Neural cell (in vitro differentiated cells): ENCODE measurements around the gene RGS5. TPM values are rescaled to one million over a fixed set of nuclear protein-coding genes. Genes with fewer than 3 reads are reported as not detected.

Experiments used
- H2AFZ ChIP-seq: fragments of 200-600, 300-800 bp; sonication (generic), shearing (Covaris generic); 2 replicates; pipeline ENCODE4 v1.6.0; 2014; ENCODE audit warnings: low read depth, mild to moderate bottlenecking, antibody characterized with exemption, low read length, moderate library complexity
- H3F3A ChIP-seq: fragments of 200-600 bp; shearing (Covaris generic); 2 replicates; pipeline ENCODE4 v1.6.1; 2016; ENCODE audit warnings: mild to moderate bottlenecking, moderate library complexity, mixed read lengths, antibody characterized with exemption, low read length; ENCODE audit not compliant: insufficient read depth, poor library complexity, severe bottlenecking
- H3K27ac ChIP-seq: fragments of 200-600, 300-800 bp; sonication (generic), shearing (Covaris generic); 2 replicates; pipeline ENCODE4 v1.5.1; 2014; ENCODE audit warnings: mild to moderate bottlenecking, low read length, moderate library complexity
- H3K27me3 ChIP-seq: fragments of 300-800, 200-600 bp; sonication (generic), shearing (Covaris generic); 2 replicates; pipeline ENCODE4 v1.6.0; 2014; ENCODE audit warnings: mild to moderate bottlenecking, low read depth, low read length, moderate library complexity; ENCODE audit not compliant: insufficient read depth
- H3K36me3 ChIP-seq: fragments of 300-800, 200-600 bp; sonication (generic), shearing (Covaris generic); 2 replicates; pipeline ENCODE4 v1.5.1; 2014; ENCODE audit warnings: mild to moderate bottlenecking, antibody characterized with exemption, low read length, moderate library complexity; ENCODE audit not compliant: insufficient read depth
- H3K4me2 ChIP-seq: fragments of 300-800, 200-600 bp; sonication (generic), shearing (Covaris generic); 2 replicates; pipeline ENCODE4 v1.6.0; 2014; ENCODE audit warnings: mild to moderate bottlenecking, low read length
- H3K4me3 ChIP-seq: fragments of 300-800, 200-600 bp; sonication (generic), shearing (Covaris generic); 2 replicates; pipeline ENCODE4 v1.5.1; 2014; ENCODE audit warnings: mild to moderate bottlenecking, low read length, moderate library complexity
- H3K79me2 ChIP-seq: fragments of 200-600 bp; shearing (Covaris generic); replicated peaks from 2 replicates; pipeline ENCODE4 v1.6.0; 2014; ENCODE audit warnings: mild to moderate bottlenecking, low read length, moderate library complexity; ENCODE audit not compliant: insufficient read depth
- H3K9ac ChIP-seq: fragments of 300-800, 200-600 bp; sonication (generic), shearing (Covaris generic); 2 replicates; pipeline ENCODE4 v1.6.1; 2016; ENCODE audit warnings: mild to moderate bottlenecking, low read length, mixed read lengths
- H3K9me2 ChIP-seq: fragments of 200-600 bp; shearing (Covaris generic); 2 replicates; pipeline ENCODE4 v1.6.1; 2016; ENCODE audit warnings: mild to moderate bottlenecking, low read length, mixed read lengths; ENCODE audit not compliant: insufficient read depth
- H3K9me3 ChIP-seq: fragments of 200-600, 300-800 bp; sonication (generic), shearing (Covaris generic); 2 replicates; pipeline ENCODE4 v1.6.1; 2016; ENCODE audit warnings: mild to moderate bottlenecking, mixed run types, low read length, moderate library complexity, mixed read lengths
- H4K20me1 ChIP-seq: fragments of 200-600 bp; shearing (Covaris generic); 2 replicates; pipeline ENCODE4 v1.6.1; 2016; ENCODE audit warnings: mild to moderate bottlenecking, mixed run types; ENCODE audit not compliant: insufficient read depth
- CTCF ChIP-seq: fragments of 450-650 bp; IDR thresholded peaks from 2 replicates; pipeline ENCODE4 v1.5.1; 2014; ENCODE audit warnings: antibody characterized with exemption, mild to moderate bottlenecking, moderate library complexity; ENCODE audit not compliant: poor library complexity, severe bottlenecking
- EP300 ChIP-seq: fragments of 450-650 bp; conservative IDR thresholded peaks from 2 replicates; pipeline ENCODE4 v1.6.1; 2014; ENCODE audit warnings: antibody characterized with exemption, mild to moderate bottlenecking, moderate library complexity; ENCODE audit not compliant: poor library complexity, severe bottlenecking
- EZH2 ChIP-seq: fragments of 200-600, 300-800 bp; shearing (Covaris generic), sonication (generic); IDR thresholded peaks from 2 replicates; pipeline ENCODE4 v1.6.1; 2014; ENCODE audit warnings: antibody characterized with exemption, low read length, borderline replicate concordance, mild to moderate bottlenecking; ENCODE audit not compliant: insufficient read depth, poor library complexity, severe bottlenecking
- MXI1 ChIP-seq: fragments of 450-650 bp; conservative IDR thresholded peaks from 2 replicates; pipeline ENCODE4 v1.6.1; 2014; ENCODE audit warnings: antibody characterized with exemption, mild to moderate bottlenecking; ENCODE audit not compliant: poor library complexity, severe bottlenecking
- POLR2AphosphoS5 ChIP-seq: IDR thresholded peaks from 2 replicates; pipeline ENCODE4 v1.6.1; 2012
- RAD21 ChIP-seq: fragments of 450-650 bp; conservative IDR thresholded peaks from 2 replicates; pipeline ENCODE4 v1.6.1; 2014; ENCODE audit warnings: antibody characterized with exemption, mild to moderate bottlenecking, moderate library complexity
- REST ChIP-seq: IDR thresholded peaks from 2 replicates; pipeline ENCODE4 v1.6.1; 2012; ENCODE audit warnings: borderline replicate concordance
- SMC3 ChIP-seq: fragments of 450-650 bp; conservative IDR thresholded peaks from 2 replicates; pipeline ENCODE4 v1.6.1; 2014; ENCODE audit warnings: antibody characterized with exemption, mild to moderate bottlenecking, moderate library complexity; ENCODE audit not compliant: poor library complexity
- TAF1 ChIP-seq: IDR thresholded peaks from 2 replicates; pipeline ENCODE4 v1.6.1; 2012; ENCODE audit warnings: low read depth
- polyA plus RNA-seq: library from polyadenylated mRNA; depleted of rRNA; stranded (reverse); fragments of >200 nt; gene quantifications from 2 replicates; pipeline ENCODE4 v1.2.3, GENCODE V29; 2014

Gene RGS5
- polyA plus RNA-seq, 1 donor from 2014 or later: 6.5 TPM

- H4K20me1 ChIP-seq: no peaks in the 10 kb centered on the region
- TF ChIP-seq POLR2AphosphoS5 (no peak), TAF1 (no peak), EP300 (no peak), SMC3 (no peak), RAD21 (no peak)
- H3K27ac ChIP-seq: no peak overlapping the region
- no peaks in the 10 kb centered on the region for H3K9me2 ChIP-seq
- no peak overlapping the region for H2AFZ ChIP-seq
- no peaks in the 10 kb centered on the region for H3K27me3 ChIP-seq
- no peak overlapping the region for H3K9ac ChIP-seq
- H3K9me3 ChIP-seq: no peaks in the 10 kb centered on the region
- H3F3A ChIP-seq: no peaks in the 10 kb centered on the region
- no peak overlapping the region for H3K4me2 ChIP-seq
- no peak overlapping the region for H3K4me3 ChIP-seq
- H3K79me2 ChIP-seq: no peaks in the 10 kb centered on the region
- no peaks in the 10 kb centered on the region for H3K36me3 ChIP-seq
Observed at GRCh38 chr1:163169553-163169952, 33.2 kb downstream of the RGS5 start.

- Histone ChIP-seq H4K20me1 (no peaks in the 10 kb centered on the region), H3K4me2 (no peak overlapping the region), H3K36me3 (no peaks in the 10 kb centered on the region), H3F3A (no peaks in the 10 kb centered on the region), H3K27me3 (no peaks in the 10 kb centered on the region), H3K4me3 (no peak overlapping the region), H3K9me3 (no peaks in the 10 kb centered on the region), H2AFZ (no peak overlapping the region), H3K9ac (no peak overlapping the region), H3K79me2 (no peaks in the 10 kb centered on the region), H3K27ac (no peak overlapping the region), H3K9me2 (no peaks in the 10 kb centered on the region)
- TF ChIP-seq MXI1 (no peak), TAF1 (no peak), EP300 (no peak), POLR2AphosphoS5 (no peak)
Observed at GRCh38 chr1:163168053-163168452, 34.7 kb downstream of the RGS5 start.

- Histone ChIP-seq H3K4me3 (no peak overlapping the region), H3K9me2 (no peaks in the 10 kb centered on the region), H2AFZ (no peak overlapping the region), H3K4me2 (no peak overlapping the region), H3K9me3 (no peaks in the 10 kb centered on the region), H3K27ac (no peak overlapping the region), H3K79me2 (no peaks in the 10 kb centered on the region), H3K36me3 (no peaks in the 10 kb centered on the region), H4K20me1 (no peaks in the 10 kb centered on the region), H3F3A (no peaks in the 10 kb centered on the region), H3K27me3 (no peaks in the 10 kb centered on the region), H3K9ac (no peak overlapping the region)
- TF ChIP-seq POLR2AphosphoS5 (no peak), RAD21 (no peak), REST (no peak), MXI1 (no peak), EZH2 (no peak), CTCF (no peak), TAF1 (no peak), EP300 (no peak), SMC3 (no peak)
Observed at GRCh38 chr1:163166886-163167555, 35.7 kb downstream of the RGS5 start.
